Measurements from ENCODE around the gene RNF152.

Gene RNF152

DNA sequence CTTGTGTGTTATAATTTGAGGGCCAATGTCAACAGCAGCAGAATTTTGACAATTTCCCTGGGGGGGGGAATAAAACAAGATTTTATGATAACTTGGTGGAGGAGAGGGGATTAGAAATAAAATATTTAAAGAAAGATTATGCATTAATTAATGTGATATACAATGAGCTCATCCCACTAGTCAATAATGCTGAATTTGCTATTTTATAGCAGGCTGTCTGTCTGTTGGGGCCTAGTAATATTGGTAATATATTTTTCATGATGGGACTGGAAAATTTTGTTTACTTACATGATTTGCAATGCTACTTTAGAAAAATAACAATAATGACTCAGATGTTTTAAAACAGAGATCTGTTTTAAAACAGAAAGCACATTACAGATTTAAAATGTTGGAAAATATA lies 118.0 kb downstream of the RNF152 start:
- TF ChIP-seq, protein P1, sequence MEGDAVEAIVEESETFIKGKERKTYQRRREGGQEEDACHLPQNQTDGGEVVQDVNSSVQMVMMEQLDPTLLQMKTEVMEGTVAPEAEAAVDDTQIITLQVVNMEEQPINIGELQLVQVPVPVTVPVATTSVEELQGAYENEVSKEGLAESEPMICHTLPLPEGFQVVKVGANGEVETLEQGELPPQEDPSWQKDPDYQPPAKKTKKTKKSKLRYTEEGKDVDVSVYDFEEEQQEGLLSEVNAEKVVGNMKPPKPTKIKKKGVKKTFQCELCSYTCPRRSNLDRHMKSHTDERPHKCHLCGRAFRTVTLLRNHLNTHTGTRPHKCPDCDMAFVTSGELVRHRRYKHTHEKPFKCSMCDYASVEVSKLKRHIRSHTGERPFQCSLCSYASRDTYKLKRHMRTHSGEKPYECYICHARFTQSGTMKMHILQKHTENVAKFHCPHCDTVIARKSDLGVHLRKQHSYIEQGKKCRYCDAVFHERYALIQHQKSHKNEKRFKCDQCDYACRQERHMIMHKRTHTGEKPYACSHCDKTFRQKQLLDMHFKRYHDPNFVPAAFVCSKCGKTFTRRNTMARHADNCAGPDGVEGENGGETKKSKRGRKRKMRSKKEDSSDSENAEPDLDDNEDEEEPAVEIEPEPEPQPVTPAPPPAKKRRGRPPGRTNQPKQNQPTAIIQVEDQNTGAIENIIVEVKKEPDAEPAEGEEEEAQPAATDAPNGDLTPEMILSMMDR (IDR thresholded peaks at IDR 0.05; ENCODE audit: extremely low read depth, insufficient read depth, missing control alignments): no peak
- no peak for DNase-seq (ENCODE audit: low spot score)
- in situ Hi-C loops (cut with MboI; ENCODE audit: low pct_unique_long_range_greater_than_20kb, low sequenced_read_pairs, unreplicated experiment): loop anchor here (25.0 kb wide), 1 partner anchor 87 kb away; no protein-coding TSS in a partner anchor

DNA sequence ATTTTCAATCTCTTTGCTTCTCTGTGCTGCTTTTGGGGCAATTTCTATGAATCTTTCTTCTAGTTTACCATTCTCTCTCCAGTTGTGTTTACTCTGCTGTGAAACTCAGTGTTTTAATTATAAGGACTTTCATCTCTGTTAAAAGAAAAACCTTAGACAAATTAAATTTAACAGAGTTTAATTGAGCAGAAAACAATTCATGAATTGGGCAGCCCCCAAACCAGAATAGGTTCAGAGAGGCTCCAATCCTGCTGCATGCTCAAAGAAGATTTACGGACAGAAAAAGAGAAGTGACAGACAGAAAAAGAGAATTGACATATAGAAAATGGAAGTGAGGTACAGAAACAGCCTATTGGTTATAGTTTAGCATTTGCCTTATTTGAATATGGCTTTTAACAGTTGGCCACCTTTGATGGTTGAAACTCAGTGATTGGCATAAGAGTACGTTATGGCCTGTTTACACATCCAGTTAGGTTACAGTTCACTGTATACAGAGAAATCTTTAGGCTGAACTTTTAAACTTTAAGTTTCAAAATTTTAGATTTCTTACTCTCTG lies 120.4 kb downstream of the RNF152 start:
- DNase-seq (ENCODE audit: low spot score): no peak
- in situ Hi-C loops (cut with MboI; ENCODE audit: low pct_unique_long_range_greater_than_20kb, low sequenced_read_pairs, unreplicated experiment): loop anchor here (25.0 kb wide), 1 partner anchor 90 kb away; no protein-coding TSS in a partner anchor
- TF ChIP-seq, protein P1 (IDR thresholded peaks at IDR 0.05; ENCODE audit: extremely low read depth, insufficient read depth, missing control alignments): no peak

DNA sequence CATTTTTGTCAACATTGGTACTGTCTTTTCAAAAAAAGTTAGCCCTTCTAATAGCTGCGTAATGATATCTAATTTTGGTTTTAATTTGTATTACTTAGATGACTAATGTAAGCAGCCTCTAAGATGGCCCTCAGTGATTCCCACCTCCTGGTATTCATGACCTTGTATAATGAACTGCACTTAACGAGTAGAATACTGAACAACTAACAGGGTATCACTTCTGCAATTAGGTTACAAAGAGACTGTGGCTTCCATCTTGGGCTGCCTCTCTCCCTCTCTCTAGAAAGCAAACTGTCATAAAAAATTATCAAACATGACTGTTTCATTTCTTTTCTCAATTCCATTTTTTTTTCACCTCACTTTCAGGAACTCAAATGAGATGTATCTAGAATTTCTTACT lies 120.9 kb downstream of the RNF152 start:
- DNase-seq (ENCODE audit: low spot score): no peak
- in situ Hi-C loops (cut with MboI; ENCODE audit: low pct_unique_long_range_greater_than_20kb, low sequenced_read_pairs, unreplicated experiment): loop anchor here (25.0 kb wide), 1 partner anchor 90 kb away; no protein-coding TSS in a partner anchor
- TF ChIP-seq, protein P1 (IDR thresholded peaks at IDR 0.05; ENCODE audit: extremely low read depth, insufficient read depth, missing control alignments): no peak

DNA sequence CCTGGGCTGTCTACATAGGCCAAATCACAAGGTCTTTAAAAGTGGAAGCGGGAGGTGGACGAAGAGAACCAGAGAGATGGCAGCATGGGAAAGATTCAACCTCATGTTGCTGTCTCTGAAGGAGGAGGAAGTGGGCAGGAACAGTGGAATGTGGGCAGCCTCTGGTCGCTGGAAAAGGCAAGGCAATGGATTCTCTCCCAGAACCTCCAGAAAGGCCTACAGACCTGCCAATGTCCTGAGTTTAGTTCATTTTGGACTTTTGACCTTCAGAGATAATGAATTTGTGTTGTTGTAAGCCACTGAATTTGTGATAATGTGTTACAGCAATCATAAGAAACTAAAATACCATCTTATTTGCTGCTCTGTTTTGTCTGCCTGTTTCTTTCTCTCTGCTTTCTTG lies 122.5 kb downstream of the RNF152 start:
- in situ Hi-C loops (cut with MboI; ENCODE audit: low pct_unique_long_range_greater_than_20kb, low sequenced_read_pairs, unreplicated experiment): loop anchor here (25.0 kb wide), 1 partner anchor 92 kb away; no protein-coding TSS in a partner anchor
- TF ChIP-seq, protein P1 (IDR thresholded peaks at IDR 0.05; ENCODE audit: extremely low read depth, insufficient read depth, missing control alignments): no peak
- DNase-seq (ENCODE audit: low spot score): no peak

DNA sequence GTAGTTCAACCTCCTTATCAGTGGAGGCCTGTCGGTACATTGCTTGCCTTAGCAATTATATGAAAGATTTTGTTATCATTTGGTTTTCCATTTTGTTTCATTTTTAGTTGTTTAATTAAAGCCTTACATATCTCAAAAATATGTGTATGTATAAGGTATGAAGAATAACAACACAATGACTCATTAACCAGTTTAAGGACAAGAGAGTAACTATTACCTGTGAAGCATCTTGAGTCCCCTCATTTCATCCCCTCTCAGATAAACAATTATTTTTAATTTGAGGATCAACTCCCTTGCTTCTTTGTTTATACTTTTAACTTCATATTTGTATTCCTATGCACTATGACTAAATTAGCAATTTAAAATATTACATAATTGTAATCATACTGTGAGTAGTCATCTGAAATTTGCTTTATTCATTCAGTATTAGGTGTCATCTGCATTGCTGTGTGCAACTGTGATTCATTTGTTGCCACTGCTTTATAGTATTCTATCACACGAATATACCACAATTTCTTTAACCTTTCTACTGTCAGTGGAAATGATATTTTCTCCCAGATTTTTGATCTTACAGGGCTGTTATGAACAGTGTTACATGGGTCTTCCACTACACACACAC lies 126.4 kb downstream of the RNF152 start:
- in situ Hi-C loops (cut with MboI; ENCODE audit: low pct_unique_long_range_greater_than_20kb, low sequenced_read_pairs, unreplicated experiment): loop anchor here (25.0 kb wide), 1 partner anchor 96 kb away; no protein-coding TSS in a partner anchor
- no peak for DNase-seq (ENCODE audit: low spot score)
- TF ChIP-seq, protein P1 (IDR thresholded peaks at IDR 0.05; ENCODE audit: extremely low read depth, insufficient read depth, missing control alignments): no peak

DNA sequence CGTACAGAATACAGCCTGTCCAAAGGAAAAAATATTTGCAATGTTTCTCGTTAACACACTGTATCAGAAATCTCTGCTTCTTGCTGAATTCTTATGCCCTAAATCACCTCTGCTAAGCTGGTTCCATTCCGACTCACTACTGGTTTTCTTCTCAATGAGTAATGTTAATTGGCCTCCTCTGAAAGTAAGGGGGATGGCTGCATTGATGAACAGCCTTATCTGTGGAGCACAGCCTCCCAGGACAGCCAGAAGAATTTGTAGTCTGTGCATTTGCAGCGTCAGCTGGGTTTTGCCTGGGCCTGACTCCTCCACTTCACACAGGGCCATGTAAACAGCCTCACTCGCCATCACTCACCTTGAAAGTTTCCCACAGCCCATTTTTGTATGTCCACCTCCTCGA lies 127.7 kb downstream of the RNF152 start:
- TF ChIP-seq, protein P1 (IDR thresholded peaks at IDR 0.05; ENCODE audit: extremely low read depth, insufficient read depth, missing control alignments): no peak
- in situ Hi-C loops (cut with MboI; ENCODE audit: low pct_unique_long_range_greater_than_20kb, low sequenced_read_pairs, unreplicated experiment): loop anchor here (25.0 kb wide), 1 partner anchor 97 kb away; no protein-coding TSS in a partner anchor
- DNase-seq (ENCODE audit: low spot score): no peak

All from GM13977 (cell line).